ENCODE results near the gene SV2A.

DNA sequence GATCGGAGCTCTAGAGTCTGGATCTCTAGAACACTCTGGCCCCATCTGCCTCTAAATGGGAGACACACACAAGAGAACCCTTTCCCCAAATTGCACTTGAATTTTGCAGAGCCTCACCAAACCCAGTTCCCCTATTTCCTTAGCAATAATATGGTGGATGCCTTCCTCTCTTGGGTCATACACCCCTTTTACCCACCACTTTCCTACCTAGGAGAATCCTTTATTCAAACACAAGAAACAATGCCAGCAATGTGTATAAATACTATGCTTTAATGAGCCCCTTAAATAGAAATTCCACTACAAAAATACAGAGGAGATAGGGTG lies 10.7 kb upstream of the SV2A start:
- TF ChIP-seq, protein P1, sequence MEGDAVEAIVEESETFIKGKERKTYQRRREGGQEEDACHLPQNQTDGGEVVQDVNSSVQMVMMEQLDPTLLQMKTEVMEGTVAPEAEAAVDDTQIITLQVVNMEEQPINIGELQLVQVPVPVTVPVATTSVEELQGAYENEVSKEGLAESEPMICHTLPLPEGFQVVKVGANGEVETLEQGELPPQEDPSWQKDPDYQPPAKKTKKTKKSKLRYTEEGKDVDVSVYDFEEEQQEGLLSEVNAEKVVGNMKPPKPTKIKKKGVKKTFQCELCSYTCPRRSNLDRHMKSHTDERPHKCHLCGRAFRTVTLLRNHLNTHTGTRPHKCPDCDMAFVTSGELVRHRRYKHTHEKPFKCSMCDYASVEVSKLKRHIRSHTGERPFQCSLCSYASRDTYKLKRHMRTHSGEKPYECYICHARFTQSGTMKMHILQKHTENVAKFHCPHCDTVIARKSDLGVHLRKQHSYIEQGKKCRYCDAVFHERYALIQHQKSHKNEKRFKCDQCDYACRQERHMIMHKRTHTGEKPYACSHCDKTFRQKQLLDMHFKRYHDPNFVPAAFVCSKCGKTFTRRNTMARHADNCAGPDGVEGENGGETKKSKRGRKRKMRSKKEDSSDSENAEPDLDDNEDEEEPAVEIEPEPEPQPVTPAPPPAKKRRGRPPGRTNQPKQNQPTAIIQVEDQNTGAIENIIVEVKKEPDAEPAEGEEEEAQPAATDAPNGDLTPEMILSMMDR (tag by site-specific recombination; IDR thresholded peaks at IDR 0.05) = no peak
- TF ChIP-seq, protein P2, sequence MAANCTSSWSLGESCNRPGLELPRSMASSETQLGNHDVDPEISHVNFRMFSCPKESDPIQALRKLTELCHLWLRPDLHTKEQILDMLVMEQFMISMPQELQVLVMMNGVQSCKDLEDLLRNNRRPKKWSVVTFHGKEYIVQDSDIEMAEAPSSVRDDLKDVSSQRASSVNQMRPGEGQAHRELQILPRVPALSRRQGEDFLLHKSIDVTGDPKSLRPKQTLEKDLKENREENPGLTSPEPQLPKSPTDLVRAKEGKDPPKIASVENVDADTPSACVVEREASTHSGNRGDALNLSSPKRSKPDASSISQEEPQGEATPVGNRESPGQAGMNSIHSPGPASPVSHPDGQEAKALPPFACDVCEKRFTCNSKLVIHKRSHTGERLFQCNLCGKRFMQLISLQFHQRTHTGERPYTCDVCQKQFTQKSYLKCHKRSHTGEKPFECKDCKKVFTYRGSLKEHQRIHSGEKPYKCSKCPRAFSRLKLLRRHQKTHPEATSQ (tag by site-specific recombination; IDR thresholded peaks at IDR 0.05) = no peak
- no peak for TF ChIP-seq ZNF621 (tag by site-specific recombination; IDR thresholded peaks at IDR 0.05)
- no peak for TF ChIP-seq ZNF510 (tag by site-specific recombination; IDR thresholded peaks at IDR 0.05; ENCODE audit: insufficient replicate concordance)
